ENCODE data around the gene PDE8B. TPM values are rescaled to one million over a fixed set of nuclear protein-coding genes. Genes with fewer than 3 reads are reported as not detected.

The PDE8B gene
- total and polyA plus RNA-seq, 4 donors = 0.19 to 0.82 (median 0.49) TPM

- TF ChIP-seq CTCF (IDR thresholded peaks at IDR 0.05; ENCODE audit: low read depth, low read length, missing input control) = no peak
- Histone ChIP-seq H3K4me1 (ENCODE audit: control insufficient read depth in 4 of 4, insufficient read depth in 4 of 4, low read length in 3 of 4) (no peaks in the 10 kb centered on the region), H3K36me3 (ENCODE audit: control insufficient read depth in 4 of 4, insufficient read depth in 3 of 4, low read depth in 1 of 4, low read length in 3 of 4) (no peaks in the 10 kb centered on the region), H3K27ac (ENCODE audit: low read depth in 1 of 2, low read length in 2 of 2) (no peak overlapping the region), H3K9ac (ENCODE audit: low read depth in 1 of 2, low read length in 2 of 2) (no peak overlapping the region), H3K9me3 (ENCODE audit: control insufficient read depth in 4 of 4, low read length in 3 of 4) (no peaks in the 10 kb centered on the region), H3K4me3 (ENCODE audit: low read depth in 1 of 3, low read length in 3 of 3) (no peak overlapping the region), H3K27me3 (ENCODE audit: control insufficient read depth in 4 of 4, insufficient read depth in 4 of 4, low read length in 3 of 4) (no peaks in the 10 kb centered on the region)
- no peak for DNase-seq (ENCODE audit: low spot score)
- WGBS = 94% methylated on average over 5 of the region's 5 CpGs
Measured at GRCh38 chr5:77366717-77367500, 156.4 kb downstream of the PDE8B start.

DNA sequence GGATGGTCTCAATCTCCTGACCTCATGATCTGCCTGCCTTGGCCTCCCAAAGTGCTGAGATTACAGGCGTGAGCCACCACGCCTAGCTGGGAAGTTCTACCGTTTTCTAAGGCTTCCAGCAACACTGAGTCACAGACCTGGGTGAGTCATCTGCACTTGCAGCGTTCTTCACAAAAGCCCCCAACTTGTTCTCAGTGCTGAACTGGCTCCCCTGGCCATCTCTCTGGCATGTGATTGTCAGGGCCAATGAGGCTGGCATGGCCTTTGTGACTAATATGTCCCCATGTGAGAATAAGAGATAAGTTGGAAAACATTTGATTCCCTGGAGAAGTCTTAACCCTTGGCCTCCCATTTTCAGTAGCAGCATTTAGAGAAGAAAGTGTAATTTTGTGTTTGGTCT lies 157.3 kb downstream of the PDE8B start:
- Histone ChIP-seq H3K9me3 (ENCODE audit: control insufficient read depth in 4 of 4, low read length in 3 of 4) (no peaks in the 10 kb centered on the region), H3K27ac (ENCODE audit: low read depth in 1 of 2, low read length in 2 of 2) (no peak overlapping the region), H3K36me3 (ENCODE audit: control insufficient read depth in 4 of 4, insufficient read depth in 3 of 4, low read depth in 1 of 4, low read length in 3 of 4) (no peaks in the 10 kb centered on the region), H3K27me3 (ENCODE audit: control insufficient read depth in 4 of 4, insufficient read depth in 4 of 4, low read length in 3 of 4) (no peaks in the 10 kb centered on the region), H3K4me3 (ENCODE audit: low read depth in 1 of 3, low read length in 3 of 3) (no peak overlapping the region), H3K4me1 (ENCODE audit: control insufficient read depth in 4 of 4, insufficient read depth in 4 of 4, low read length in 3 of 4) (no peaks in the 10 kb centered on the region), H3K9ac (ENCODE audit: low read depth in 1 of 2, low read length in 2 of 2) (no peak overlapping the region)
- DNase-seq (ENCODE audit: low spot score) = no peak
- TF ChIP-seq EGR1 (IDR thresholded peaks at IDR 0.05; ENCODE audit: low read depth in 2 of 2) (no peak), HNF4G (IDR thresholded peaks at IDR 0.05) (no peak), MAX (IDR thresholded peaks at IDR 0.05) (no peak), GABPA (IDR thresholded peaks at IDR 0.05 in 1 of 2, conservative IDR thresholded peaks at IDR 0.05 in 1 of 2) (no peak), RAD21 (IDR thresholded peaks at IDR 0.05) (no peak), CTCF (IDR thresholded peaks at IDR 0.05; ENCODE audit: low read depth, low read length, missing input control) (no peak), NR2F2 (IDR thresholded peaks at IDR 0.05) (no peak), YY1 (IDR thresholded peaks at IDR 0.05) (no peak), FOXA1 (IDR thresholded peaks at IDR 0.05) (no peak), SP1 (IDR thresholded peaks at IDR 0.05) (no peak), JUND (IDR thresholded peaks at IDR 0.05) (no peak), RXRA (IDR thresholded peaks at IDR 0.05) (no peak), REST (IDR thresholded peaks at IDR 0.05) (no peak), HNF4A (conservative IDR thresholded peaks at IDR 0.05) (no peak)
- TF ChIP-seq, protein P1, sequence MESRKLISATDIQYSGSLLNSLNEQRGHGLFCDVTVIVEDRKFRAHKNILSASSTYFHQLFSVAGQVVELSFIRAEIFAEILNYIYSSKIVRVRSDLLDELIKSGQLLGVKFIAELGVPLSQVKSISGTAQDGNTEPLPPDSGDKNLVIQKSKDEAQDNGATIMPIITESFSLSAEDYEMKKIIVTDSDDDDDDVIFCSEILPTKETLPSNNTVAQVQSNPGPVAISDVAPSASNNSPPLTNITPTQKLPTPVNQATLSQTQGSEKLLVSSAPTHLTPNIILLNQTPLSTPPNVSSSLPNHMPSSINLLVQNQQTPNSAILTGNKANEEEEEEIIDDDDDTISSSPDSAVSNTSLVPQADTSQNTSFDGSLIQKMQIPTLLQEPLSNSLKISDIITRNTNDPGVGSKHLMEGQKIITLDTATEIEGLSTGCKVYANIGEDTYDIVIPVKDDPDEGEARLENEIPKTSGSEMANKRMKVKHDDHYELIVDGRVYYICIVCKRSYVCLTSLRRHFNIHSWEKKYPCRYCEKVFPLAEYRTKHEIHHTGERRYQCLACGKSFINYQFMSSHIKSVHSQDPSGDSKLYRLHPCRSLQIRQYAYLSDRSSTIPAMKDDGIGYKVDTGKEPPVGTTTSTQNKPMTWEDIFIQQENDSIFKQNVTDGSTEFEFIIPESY (IDR thresholded peaks at IDR 0.05) = no peak
- TF ChIP-seq, protein P2, sequence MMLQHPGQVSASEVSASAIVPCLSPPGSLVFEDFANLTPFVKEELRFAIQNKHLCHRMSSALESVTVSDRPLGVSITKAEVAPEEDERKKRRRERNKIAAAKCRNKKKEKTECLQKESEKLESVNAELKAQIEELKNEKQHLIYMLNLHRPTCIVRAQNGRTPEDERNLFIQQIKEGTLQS (IDR thresholded peaks at IDR 0.05) = no peak
- WGBS = 87% methylated on average over 4 of the region's 4 CpGs
